NCI-H460 (cell line): ENCODE data around the gene CDKAL1. TPM values are rescaled to one million over a fixed set of nuclear protein-coding genes. Genes with fewer than 3 reads are reported as not detected.
"Not testable (repeated sequence)": the region's sequence is repeated elsewhere in the genome, so short reads cannot be mapped to it uniquely, and the experiment has no call there.

ENCODE experiments used
- DNase-seq: peaks from one replicate; pipeline ENCODE4 v3.0.0-alpha.2; 2016; ENCODE audit warnings: low read depth; ENCODE audit errors: extremely low read depth
- total RNA-seq: library from RNA; depleted of rRNA; stranded (reverse); fragments of >200 nt; shearing (Covaris generic); gene quantifications from 2 replicates; pipeline ENCODE4 v1.2.3, GENCODE V29; 2014

The CDKAL1 gene
- total RNA-seq, 1 experiment from 2014 or later, result 12.3 TPM

DNA sequence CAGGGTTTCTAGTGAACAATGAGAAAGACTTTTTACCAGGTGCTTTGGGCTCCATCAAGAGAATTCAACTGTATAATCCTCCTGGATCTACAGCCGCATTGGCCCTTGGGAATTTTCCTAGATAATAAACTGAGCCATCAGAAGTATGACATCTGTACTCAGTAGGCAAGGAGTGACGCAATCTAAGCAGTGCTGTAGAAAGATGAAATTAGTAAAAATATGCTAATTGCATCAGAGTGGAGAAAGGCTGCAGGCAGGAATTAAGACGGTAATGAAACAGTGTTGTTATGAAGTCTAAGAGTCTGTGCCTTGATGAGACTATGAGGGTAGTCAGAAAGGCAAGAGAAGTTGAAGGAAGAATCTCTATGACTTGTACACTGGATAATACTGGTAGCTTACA lies 551.4 kb downstream of the CDKAL1 start:
- no peak for DNase-seq

DNA sequence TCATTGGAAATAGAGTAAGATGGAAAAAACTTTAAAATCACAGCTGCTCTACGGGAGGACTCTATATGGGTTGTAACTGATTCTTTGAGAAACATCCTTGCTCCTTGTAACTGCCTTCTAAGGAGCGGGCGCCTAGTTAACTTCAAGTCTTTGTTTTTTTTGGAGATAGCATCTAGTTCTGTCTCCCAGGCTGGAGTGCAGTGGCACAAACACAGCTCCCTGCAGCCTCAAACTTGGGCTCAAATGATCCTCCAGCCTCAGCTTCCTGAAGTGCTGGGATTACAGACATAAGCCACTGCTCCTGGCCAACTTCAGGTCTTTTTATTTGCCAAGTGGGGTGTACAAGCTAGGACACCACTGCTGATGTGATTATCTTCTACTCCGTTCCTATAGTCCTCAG lies 552.9 kb downstream of the CDKAL1 start:
- no peak for DNase-seq

DNA sequence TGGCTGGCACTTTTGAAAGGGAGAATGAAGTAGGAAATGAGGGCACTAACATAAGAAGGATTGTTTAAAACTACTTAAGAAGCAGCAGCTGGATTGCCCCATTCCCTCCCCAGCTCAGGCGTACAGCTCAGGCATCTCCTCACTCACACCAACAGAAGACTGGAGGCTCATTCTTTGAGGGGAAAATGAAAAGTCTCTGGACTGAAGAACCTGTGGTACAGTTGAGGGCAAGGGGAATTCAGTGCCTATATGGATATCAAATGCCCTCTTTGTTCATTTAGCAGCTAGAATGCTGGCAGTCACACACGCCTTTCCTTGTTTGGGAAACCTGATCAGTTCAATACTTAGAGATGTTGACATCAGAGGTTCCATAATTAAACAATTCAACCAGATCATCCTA lies 557.2 kb downstream of the CDKAL1 start:
- DNase-seq, result no peak

DNA sequence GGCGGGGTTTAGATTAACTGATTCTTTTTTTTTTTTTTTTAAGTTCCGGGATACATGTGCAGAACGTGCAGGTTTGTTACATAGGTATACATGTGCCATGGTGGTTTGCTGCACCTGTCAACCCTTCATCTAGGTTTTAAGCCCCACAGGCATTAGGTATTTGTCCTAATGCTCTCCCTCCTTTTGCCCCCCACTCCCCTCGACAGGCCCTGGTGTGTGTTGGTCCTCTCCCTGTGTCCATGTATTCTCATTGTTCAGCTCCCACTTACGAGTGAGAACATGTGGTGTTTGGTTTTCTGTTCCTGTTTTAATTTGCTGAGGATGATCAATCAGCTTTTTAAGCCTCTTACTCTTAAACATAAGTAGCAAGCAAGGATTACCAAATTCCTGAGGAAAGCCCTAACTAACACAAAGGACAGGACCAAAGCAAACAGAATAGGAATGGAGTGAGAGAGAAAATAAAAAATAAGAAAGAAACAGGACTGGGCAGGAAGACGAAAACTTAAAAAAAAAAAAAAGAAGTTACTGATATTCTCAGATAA lies 558.0 kb downstream of the CDKAL1 start:
- not testable (repeated sequence) for DNase-seq

DNA sequence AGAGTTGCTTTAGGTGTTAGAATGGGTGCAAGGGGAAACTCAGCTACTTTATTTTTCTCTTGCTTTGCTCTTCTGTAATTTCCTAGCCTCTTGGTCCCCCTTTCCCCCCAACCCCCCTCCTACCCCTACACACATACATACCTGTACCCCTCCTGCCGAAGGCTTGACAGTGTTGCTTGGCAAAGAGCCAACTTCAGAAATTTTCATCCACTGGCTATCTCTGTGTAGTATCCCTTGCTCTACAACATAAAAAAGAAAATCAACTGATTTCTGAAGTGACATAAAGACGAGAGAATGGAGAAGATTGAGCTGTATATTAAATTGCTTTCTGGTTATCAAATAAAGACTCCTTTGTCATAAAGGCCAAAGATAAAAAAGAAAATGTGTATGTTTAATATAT lies 561.2 kb downstream of the CDKAL1 start:
- no peak for DNase-seq

DNA sequence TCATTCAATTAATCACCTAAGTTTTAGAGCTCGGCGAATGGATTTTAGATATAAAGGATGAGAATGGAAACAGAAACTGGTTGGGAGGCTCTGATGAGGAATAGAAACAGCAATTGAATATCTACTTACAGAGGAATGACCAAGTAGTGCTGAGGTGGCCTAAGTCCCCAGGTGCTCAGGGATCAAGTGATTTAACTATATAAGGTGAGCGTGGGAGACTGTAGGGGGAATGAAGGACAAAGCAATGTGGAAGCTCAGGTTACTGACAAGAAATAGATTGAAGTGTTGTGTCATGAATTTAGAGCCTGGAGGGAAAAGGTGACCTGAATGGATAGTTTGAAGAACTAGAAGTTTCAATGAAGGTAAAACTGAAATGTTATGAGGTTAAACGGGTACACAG lies 563.9 kb downstream of the CDKAL1 start:
- no peak for DNase-seq

DNA sequence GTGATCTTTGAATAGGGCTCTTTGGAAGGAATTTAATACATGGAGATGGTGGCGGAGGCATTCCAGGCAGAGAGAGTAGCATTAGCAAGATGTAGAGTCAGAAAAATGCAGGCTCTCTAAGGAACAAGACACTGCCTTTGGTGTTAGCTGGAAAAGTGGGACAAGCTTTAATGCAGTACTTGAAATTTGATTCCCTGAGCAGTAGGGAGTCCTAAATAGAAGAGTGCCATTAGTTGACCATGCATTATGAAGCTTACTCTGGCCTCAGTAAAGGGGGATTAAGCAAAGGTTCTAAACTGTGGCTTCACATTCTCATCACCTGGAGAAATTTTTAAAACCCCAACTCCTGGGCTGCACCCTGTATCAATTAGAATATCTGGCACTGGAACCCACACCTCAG lies 564.5 kb downstream of the CDKAL1 start:
- DNase-seq, result no peak

DNA sequence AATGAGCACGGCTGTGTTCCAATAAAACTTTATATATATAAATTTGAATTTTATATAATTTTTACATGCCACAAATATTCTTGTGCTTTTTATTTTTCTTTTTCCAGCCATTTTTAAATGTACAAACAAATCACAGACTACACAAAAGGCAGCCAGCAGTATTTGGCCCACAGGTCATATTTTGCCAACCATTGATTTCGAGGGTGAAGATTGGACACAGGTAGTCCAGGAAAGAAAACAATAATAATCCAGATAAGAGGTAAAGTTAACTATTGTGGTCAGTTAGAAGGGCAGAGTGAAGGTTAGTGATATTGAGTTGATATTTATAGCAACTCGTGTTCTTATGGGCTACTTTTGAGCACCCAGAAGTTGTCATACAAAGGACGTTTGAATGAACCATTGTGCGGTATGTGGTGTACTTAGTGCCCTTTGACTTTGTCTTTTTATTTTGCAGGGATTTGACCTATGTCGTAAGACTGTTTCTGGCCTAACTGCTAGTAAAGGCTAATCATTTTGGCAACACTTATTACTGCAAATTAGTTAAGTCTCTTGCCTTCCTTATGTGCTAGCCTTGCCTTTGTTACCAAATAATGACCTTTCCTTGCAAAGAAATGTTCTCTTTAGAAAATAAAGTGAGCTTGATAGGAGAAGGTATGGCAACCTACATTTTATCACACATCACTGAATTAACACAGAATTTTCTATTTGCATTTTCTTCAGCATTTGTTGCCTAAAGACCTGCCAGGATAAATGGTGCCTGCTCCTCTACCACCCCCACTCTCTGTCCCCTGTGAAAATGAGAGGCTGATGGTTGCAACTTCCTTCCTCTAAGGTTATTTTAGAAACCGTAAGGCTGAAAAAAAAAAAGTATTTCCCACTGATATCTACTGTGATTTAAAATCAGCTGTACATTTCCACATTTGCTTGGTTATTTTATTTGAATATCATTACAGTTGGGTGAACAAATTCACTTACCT lies 565.4 kb downstream of the CDKAL1 start:
- DNase-seq, result no peak

DNA sequence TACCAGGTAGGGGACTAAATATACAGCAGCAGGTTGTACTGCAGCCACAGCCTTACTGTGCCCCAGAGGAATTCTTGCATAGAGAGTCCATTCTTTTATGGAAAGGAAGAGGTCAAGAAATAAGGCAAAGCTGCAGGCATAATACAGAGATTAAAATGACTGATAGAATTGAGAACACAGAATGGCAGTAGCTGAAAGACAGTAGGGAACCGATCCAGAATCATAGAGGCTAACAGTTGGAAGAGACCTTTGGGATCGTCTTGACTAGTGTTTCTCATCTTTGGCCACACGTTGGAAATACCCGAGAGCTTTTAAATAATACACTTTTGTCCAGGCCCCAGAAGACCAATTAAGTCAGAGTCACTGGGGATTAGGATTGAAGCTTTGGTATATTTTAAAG lies 566.7 kb downstream of the CDKAL1 start:
- DNase-seq, result no peak

DNA sequence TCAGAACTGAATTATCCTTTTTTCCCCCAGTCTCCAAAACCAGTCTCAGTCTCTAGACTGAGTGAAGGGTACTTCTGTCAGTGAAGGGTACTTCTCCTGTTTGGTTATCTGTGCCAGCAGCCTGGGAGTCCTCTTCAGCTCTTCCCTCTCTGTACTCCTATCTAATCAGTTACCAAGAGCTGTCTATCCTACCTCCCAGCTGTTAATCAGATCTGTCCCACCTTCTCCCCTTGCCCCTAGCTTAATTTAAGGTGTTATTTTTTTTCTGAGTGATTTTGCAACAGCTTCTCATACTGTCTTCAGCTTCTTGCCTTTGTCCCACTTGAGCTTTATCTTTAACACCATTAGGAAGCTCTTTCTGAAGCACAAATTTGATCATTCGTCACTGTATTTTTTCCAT lies 567.4 kb downstream of the CDKAL1 start:
- no peak for DNase-seq

DNA sequence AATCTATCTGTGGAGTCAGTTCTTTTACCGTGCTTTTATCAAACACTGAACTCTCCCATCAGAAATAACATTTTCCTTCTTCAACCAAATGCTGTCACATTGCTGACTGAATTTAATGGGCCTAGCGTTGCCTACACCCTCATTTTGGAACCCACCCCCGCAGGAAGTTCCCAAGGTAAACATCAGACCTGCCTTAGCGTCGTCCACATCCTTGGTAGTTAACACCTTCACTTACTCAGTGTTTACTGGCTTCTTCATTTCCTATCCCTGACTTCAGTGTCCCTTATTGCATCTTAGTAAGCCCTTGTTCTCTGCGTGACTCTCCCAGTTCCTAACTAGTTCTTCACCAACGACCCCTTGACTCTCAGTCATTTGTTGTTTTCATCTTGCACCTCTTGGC lies 567.9 kb downstream of the CDKAL1 start:
- no peak for DNase-seq

DNA sequence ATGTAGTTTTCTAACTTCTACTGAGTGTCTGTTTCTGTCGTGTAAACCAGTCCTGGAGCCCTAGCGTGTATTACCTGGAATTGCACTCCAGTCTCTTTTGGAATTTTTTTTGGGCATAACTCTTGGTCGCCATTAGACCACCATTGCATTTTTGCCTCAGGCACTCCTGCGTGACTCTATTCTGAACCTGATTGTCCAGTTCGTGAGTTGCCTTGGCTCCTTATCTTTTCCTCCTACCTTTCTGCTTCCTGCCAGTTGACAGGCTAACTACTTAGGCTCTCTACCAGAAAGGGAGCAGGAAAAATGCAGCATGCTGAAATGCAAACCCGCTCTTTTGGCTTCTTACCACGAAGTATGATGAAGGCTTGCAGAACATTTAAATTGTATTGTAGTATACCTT lies 568.4 kb downstream of the CDKAL1 start:
- DNase-seq, result no peak

DNA sequence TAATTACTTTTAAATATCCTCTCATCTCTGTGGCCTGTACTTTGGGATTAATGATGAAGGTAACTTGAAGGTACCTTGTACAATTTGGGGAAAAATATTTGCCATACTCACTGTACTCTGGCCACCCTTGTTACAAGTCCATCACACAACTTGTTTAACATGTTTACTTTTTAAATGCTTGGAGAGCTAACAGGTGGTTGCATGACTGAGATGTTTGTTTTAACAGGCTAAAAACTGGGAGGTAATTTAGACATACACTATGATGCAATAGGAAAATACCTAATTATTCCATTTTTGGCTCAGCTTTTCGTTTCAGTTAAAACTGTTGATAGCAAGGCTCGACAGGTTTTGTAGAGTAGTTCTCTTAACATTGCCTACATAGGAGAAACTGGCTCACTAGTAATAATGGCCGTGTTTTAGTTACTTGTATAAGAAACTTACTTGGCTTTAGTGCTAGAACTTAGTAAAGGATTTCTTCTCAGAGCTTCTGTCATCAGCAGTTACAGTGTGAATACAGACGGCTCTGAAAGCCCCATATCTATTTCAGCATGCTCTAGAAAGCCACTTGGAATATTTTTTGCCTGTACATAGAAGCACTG lies 569.5 kb downstream of the CDKAL1 start:
- DNase-seq, result no peak

DNA sequence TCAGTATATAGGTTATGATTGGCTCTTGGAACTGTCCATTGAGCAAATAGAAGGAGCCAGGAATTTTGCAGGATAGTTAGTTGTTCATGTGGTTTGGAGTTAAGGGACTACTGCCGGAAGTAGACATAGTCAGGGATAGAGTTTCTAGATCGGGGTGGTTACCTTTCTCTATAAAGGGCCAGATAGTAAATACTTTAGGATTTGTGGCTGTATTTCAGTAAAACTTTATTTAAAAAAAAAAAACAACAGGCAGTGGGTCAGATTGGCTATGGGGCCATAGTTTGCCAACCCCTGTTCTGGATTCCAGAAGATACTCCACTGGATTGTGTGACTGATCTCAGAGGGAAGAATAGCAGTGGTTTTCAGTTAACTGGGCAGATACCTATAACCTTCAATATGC lies 570.0 kb downstream of the CDKAL1 start:
- DNase-seq, result no peak

DNA sequence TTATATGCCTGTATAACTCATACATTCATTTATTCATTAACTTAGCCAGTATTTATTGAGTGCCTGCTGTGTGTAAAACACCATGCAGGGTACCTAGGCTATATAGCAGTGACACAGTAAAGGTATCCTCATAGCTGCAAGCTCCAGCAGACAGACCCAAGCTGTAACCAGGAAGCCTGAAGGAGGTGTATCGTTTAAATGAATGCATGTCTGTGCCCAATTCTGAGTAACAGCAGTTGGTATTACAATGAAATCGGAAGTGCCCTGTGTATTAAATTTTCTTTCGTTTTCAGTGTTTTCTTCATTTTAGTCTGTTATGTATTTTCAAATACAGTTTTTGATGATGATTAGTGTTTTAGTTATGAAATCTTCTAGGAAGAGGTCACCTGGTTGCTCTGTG lies 573.5 kb downstream of the CDKAL1 start:
- no peak for DNase-seq

DNA sequence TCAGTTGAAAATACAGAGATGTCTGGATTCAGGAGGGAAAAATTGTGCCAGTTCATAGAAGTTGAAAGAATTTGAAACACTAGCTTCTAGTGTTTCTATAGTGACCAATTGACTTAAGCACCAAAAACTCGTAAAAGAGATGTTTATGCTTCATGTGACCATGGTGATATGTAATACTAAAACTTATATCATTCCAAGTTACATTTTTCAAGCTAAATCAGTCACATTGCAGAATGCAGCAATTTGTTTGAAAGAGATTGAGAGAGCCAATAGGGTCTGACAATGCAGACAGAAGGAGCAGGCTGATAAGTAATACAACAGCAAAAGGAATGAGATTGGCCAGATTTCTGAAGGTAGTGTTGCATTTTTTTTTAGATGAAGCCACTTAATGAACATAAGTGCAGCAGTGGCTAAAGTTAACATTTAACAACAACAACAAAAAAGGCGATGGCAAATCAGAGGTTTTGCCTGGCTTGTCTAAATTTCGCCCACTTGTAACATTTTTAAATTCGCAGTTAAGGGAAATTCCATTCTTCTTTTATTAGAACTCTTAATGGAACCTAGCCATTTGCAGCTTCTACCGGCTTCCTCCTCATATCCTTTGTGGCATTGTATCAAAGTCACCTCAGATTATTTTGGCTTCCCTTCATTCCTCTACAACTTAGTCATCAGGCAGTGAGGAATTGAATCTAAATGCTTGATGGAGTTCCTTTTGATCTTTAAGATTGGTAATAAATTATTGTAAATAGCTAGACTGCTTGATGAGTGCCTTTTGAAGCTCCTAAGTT lies 575.3 kb downstream of the CDKAL1 start:
- DNase-seq, result no peak

DNA sequence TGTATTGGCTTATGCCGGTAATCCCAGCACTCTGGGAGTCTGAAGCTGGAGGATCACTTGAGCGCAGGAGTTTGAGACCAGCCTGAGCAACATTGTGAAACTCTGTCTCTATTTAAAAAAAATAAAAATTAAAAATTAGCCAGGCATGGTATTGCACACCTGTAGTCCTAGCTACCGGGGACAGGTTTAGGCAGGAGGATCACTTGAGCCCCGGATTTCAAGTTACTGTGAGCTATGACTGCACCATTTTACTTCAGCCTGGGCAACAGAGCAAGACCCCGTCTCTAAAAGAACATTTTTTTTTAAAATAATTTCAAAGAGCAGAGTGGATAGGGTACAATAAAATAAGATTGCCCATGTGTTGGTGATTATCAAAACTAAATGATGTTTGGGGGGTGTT lies 576.4 kb downstream of the CDKAL1 start:
- DNase-seq, result no peak

DNA sequence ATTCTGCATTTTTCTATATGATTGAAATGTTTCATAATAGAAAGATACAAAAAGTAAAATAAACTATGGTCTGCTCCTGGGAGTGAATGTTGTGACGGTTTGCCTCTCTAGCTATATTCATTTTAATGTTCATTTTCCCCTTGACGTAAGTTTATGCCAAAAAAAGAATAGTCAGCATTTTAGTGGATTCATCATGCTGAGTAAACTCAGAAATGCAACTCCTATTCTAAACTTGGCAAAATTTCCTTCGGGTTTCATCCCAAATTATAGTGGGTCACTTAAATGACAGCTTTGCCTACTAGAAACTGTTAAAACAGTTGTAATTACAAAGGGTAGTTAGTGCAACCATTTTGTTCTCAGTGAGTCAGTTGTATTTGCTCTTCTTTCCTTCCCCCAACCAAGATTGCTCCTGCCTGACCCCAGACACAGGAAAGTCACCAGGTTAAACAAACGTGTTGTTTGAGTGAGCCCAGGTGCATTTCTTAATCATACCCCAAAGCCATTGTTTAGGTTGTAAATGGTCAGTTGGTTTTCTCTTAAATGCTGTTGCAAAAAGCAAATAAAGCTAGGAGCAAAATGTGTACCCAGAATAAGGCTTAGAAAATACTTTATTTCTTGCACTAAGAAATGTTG lies 577.0 kb downstream of the CDKAL1 start:
- no peak for DNase-seq

DNA sequence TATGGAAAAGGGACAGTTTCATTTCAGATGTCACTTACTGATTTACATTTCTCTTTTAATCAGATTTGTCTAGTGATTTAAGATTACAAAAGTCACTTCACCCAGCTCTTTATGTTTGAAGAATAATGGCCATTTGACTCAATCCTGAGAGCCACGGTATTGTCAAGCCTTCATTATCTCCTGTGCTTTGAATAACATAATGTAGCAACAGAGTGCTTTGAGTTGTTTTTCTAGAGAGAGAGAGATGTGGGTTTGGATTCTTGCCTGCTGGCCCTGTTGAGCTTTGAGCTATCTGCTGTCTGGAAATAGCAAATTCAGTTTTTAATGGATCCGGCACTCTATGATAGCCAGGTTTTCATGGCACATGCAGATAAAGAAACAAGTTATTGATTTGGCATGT lies 580.9 kb downstream of the CDKAL1 start:
- DNase-seq, result no peak

DNA sequence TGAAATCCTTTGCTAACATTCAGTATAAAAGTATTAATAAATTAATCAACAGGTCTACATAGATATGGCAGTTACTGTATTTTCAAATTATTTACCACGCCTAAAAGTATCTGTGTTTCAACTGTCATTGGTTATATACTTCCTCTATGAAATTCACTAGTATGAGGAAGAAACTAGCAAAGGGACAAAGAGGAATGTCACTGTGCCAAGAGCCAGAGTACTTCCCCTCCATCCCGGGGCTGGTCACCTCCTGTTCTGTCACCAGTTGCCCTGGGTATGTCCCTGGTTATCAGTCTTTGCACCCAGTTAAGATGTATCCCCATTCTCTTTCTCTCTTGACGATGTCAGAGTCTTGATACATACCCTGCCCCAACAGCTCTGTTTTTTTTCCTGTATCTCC lies 582.5 kb downstream of the CDKAL1 start:
- no peak for DNase-seq
